Tibial artery (tissue), 4 donors: ENCODE results near the gene GPATCH8.

ENCODE experiments used
- DNase-seq, 2 donors: peaks; one replicate each; pipeline ENCODE4 v3.0.0-alpha.2; 2019
- H3K27ac ChIP-seq, 2 donors: fragments of 200-600 bp; sonication (generic) in 1 of 2; 1 replicate in 1 of 2; 2 replicates in 1 of 2; pipeline ENCODE4 v1.5.1; 2018 to 2019; ENCODE audit warnings: mild to moderate bottlenecking in 1 of 2
- H3K27me3 ChIP-seq, 2 donors: fragments of 200-600 bp; sonication (generic) in 1 of 2; one replicate each; pipeline versions ENCODE4 v1.5.1 to v1.6.0; 2016 to 2019
- H3K36me3 ChIP-seq, 3 donors: fragments of 200-600 bp; sonication (generic) in 2 of 3; one replicate each; pipeline ENCODE4 v1.5.1; 2016 to 2019; ENCODE audit warnings: mild to moderate bottlenecking in 2 of 3
- H3K4me1 ChIP-seq, 4 donors: fragments of 200-600 bp; sonication (generic) in 2 of 4; 1 replicate in 3 of 4; 2 replicates in 1 of 4; pipeline ENCODE4 v1.5.1; 2016 to 2019
- H3K4me3 ChIP-seq, 2 donors: fragments of 200-600 bp; sonication (generic) in 1 of 2; 1 replicate in 1 of 2; 2 replicates in 1 of 2; pipeline ENCODE4 v1.5.1; 2018 to 2019; ENCODE audit warnings: mild to moderate bottlenecking in 2 of 2
- H3K9me3 ChIP-seq, 3 donors: fragments of 200-600 bp; sonication (generic) in 1 of 3; one replicate each; pipeline ENCODE4 v1.5.1; 2016 to 2019
- CTCF ChIP-seq, 2 experiments: fragments of 200-600 bp in 1 of 2; fragments of 450-650 bp in 1 of 2; IDR thresholded peaks; one replicate each; pipeline ENCODE4 v1.5.1; 2017 to 2019; ENCODE audit warnings: antibody characterized with exemption in 2 of 2, mild to moderate bottlenecking in 1 of 2, moderate library complexity in 1 of 2
- intact Hi-C: fragments of 100-400 bp; cut with DNase I; formaldehyde crosslinking; loops from one replicate; pipeline ENCODE4 v1.15.0; 2023; ENCODE audit warnings: low total_unique reads

Gene GPATCH8

GRCh38 chr17:44530896-44531418 is 27.8 kb upstream of the GPATCH8 start:
- intact Hi-C loops, result no loop called here
- Histone ChIP-seq H3K27me3 (peaks cover 0 to 13% of the 10 kb centered on the region in 2 donors), H3K4me1 (peaks cover 0 to 8% (median 0%) of the 10 kb centered on the region in 4 donors), H3K4me3 (no peak overlapping the region), H3K36me3 (no peaks in the 10 kb centered on the region), H3K27ac (no peak overlapping the region), H3K9me3 (no peaks in the 10 kb centered on the region)
- DNase-seq, result no peak
- TF ChIP-seq CTCF (IDR thresholded peaks at IDR 0.05), result no peak

DNA sequence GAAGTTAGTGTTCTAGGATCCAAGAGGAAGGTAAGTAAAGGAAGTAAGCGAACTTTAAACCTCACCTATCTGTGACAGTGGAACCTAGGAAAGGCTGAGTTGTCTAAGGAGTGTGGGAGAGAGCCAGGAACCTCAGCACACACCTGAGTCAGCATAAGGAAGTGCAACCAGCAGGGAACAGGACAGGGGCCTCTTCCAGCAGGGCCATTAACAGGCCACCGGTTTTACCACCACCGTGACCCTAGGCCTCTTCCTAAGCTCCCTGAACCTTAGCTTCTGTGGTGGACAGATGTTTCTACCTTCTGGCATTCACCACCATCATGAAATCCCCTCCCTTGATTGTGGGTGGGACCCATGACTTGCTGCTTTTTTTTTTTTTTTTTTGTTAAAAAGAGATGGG is 26.7 kb upstream of the GPATCH8 start:
- peaks cover 0 to 8% (median 0%) of the 10 kb centered on the region in 4 donors for H3K4me1 ChIP-seq
- TF ChIP-seq CTCF (IDR thresholded peaks at IDR 0.05), result no peak
- intact Hi-C loops, result no loop called here
- H3K27me3 ChIP-seq, result peaks cover 0 to 13% of the 10 kb centered on the region in 2 donors
- no peaks in the 10 kb centered on the region for H3K9me3 ChIP-seq
- H3K27ac ChIP-seq, result no peak overlapping the region
- DNase-seq, result no peak
- no peak overlapping the region for H3K4me3 ChIP-seq
- H3K36me3 ChIP-seq, result no peaks in the 10 kb centered on the region

DNA sequence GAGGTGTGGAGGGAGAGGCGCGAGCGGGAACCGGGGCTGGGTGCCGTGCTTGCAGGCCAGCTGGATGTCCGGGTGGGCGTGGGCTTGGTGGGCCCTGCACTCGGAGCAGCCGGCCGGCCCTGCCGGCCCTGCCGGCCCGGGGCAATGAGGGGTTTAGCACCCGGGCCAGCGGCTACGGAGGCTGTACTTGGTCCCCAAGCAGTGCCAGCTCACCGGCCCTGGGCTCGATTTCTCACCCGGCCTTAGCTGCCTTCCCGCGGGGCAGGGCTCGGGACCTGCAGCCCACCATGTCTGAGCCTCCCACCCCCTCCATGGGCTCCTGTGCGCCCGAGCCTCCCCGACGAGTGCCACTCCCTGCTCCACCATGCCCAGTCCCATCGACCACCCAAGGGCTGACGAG is 24.7 kb upstream of the GPATCH8 start:
- H3K4me1 ChIP-seq, result no peaks in the 10 kb centered on the region
- no peak for DNase-seq
- no peak for TF ChIP-seq CTCF (IDR thresholded peaks at IDR 0.05)
- H3K27me3 ChIP-seq, result peaks cover 0 to 13% of the 10 kb centered on the region in 2 donors
- no peak overlapping the region for H3K27ac ChIP-seq
- no peaks in the 10 kb centered on the region for H3K9me3 ChIP-seq
- no peaks in the 10 kb centered on the region for H3K36me3 ChIP-seq
- no peak overlapping the region for H3K4me3 ChIP-seq
- intact Hi-C loops, result no loop called here

DNA sequence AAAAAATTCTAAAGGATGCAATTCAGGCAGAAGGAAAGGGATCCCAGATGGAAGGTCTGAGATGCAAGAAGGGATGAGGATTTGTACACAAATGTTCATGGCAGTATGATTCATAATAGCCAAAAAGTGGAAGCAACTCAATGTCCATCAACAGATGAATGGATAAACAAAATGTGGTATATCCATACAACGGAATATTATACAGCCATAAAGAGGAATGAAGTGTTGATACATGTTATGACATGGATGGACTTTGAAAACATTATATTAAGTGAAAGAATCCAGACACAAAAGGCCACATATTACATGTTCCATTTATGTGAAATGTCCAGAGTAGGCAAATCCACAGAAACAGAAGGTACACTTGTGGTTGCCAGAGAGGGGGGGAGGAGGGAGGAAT is 23.9 kb upstream of the GPATCH8 start:
- TF ChIP-seq CTCF (IDR thresholded peaks at IDR 0.05), result no peak
- H3K9me3 ChIP-seq, result no peaks in the 10 kb centered on the region
- H3K36me3 ChIP-seq, result no peaks in the 10 kb centered on the region
- no peak overlapping the region for H3K4me3 ChIP-seq
- H3K27ac ChIP-seq, result no peak overlapping the region
- intact Hi-C loops, result no loop called here
- H3K4me1 ChIP-seq, result no peaks in the 10 kb centered on the region
- H3K27me3 ChIP-seq, result peaks cover 0 to 13% of the 10 kb centered on the region in 2 donors
- no peak for DNase-seq

DNA sequence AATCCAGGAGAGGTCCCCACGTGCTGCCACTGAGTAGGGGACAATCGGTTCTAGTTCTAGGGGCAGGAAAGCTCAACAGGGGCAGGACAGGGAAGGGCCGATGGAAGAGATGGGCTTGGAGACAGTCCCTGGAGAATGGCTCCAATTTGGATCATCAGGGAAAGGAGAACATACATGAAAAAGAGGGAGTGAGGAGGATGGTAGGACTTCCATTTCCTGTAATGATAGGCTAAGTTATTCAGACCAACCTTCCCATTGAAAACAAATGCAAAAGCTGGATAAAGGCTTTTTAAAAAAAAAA is 20.4 kb upstream of the GPATCH8 start:
- peaks cover 0 to 19% of the 10 kb centered on the region in 2 donors for H3K27me3 ChIP-seq
- intact Hi-C loops, result no loop called here
- no peaks in the 10 kb centered on the region for H3K4me1 ChIP-seq
- DNase-seq, result no peak
- no peaks in the 10 kb centered on the region for H3K36me3 ChIP-seq
- H3K9me3 ChIP-seq, result no peaks in the 10 kb centered on the region
- H3K27ac ChIP-seq, result no peak overlapping the region
- H3K4me3 ChIP-seq, result no peak overlapping the region
- no peak for TF ChIP-seq CTCF (IDR thresholded peaks at IDR 0.05)
